Measurements from ENCODE around the gene KLF4.

The KLF4 gene

GRCh38 chr9:107447834-107448233 is 41.7 kb downstream of the KLF4 start:
- Histone ChIP-seq H3K27me3 (ENCODE audit: insufficient read depth, low read length, poor library complexity, severe bottlenecking) (no peaks in the 10 kb centered on the region), H3K9me2 (replicated peaks; ENCODE audit: low read depth, low read length) (no peaks in the 10 kb centered on the region), H3K4me3 (ENCODE audit: low read length, poor library complexity, severe bottlenecking) (no peak overlapping the region), H3K79me2 (ENCODE audit: insufficient read depth, low read length) (no peaks in the 10 kb centered on the region), H4K20me1 (ENCODE audit: insufficient read depth, low read length, poor library complexity, severe bottlenecking) (no peaks in the 10 kb centered on the region), H2AFZ (ENCODE audit: low read length) (no peak overlapping the region), H3K4me1 (ENCODE audit: insufficient read depth, low read length, poor library complexity, severe bottlenecking) (no peaks in the 10 kb centered on the region), H3K9me3 (ENCODE audit: insufficient read depth, low read depth, low read length) (no peaks in the 10 kb centered on the region), H3K4me2 (ENCODE audit: low read depth, low read length, poor library complexity, severe bottlenecking) (no peak overlapping the region), H3F3A (ENCODE audit: low read depth) (no peaks in the 10 kb centered on the region), H3K9ac (ENCODE audit: low read depth, low read length, poor library complexity, severe bottlenecking) (no peak overlapping the region), H3K36me3 (ENCODE audit: insufficient read depth, low read length) (no peaks in the 10 kb centered on the region)
- TF ChIP-seq EZH2phosphoT487 (IDR thresholded peaks at IDR 0.05; ENCODE audit: borderline replicate concordance) = no peak
- TF ChIP-seq, protein P1, sequence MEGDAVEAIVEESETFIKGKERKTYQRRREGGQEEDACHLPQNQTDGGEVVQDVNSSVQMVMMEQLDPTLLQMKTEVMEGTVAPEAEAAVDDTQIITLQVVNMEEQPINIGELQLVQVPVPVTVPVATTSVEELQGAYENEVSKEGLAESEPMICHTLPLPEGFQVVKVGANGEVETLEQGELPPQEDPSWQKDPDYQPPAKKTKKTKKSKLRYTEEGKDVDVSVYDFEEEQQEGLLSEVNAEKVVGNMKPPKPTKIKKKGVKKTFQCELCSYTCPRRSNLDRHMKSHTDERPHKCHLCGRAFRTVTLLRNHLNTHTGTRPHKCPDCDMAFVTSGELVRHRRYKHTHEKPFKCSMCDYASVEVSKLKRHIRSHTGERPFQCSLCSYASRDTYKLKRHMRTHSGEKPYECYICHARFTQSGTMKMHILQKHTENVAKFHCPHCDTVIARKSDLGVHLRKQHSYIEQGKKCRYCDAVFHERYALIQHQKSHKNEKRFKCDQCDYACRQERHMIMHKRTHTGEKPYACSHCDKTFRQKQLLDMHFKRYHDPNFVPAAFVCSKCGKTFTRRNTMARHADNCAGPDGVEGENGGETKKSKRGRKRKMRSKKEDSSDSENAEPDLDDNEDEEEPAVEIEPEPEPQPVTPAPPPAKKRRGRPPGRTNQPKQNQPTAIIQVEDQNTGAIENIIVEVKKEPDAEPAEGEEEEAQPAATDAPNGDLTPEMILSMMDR (conservative IDR thresholded peaks at IDR 0.05; ENCODE audit: low read length) = no peak

DNA sequence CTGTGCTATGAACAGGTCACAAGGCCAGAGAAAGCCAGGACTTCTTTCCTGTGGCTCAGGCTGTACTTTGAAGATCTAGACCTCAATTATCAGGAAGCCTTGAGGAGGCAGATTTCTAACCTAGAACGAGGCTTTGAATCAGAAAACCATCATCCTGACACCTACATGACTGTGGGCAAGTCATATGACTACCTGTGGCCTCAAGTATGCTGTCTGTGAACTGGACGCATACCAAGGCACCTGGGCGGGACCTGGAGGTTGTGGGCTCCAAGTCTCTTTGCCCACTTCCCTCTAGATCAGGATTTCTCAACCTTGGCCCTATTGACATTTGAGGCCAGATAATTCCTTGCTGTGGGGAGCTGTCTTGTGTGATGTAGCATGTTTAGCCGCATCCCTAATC is 42.5 kb downstream of the KLF4 start:
- Histone ChIP-seq H3K9me2 (replicated peaks; ENCODE audit: low read depth, low read length) (no peaks in the 10 kb centered on the region), H3K36me3 (ENCODE audit: insufficient read depth, low read length) (no peaks in the 10 kb centered on the region), H3K9ac (ENCODE audit: low read depth, low read length, poor library complexity, severe bottlenecking) (no peak overlapping the region), H3K9me3 (ENCODE audit: insufficient read depth, low read depth, low read length) (no peaks in the 10 kb centered on the region), H3K4me3 (ENCODE audit: low read length, poor library complexity, severe bottlenecking) (no peak overlapping the region), H3K27me3 (ENCODE audit: insufficient read depth, low read length, poor library complexity, severe bottlenecking) (no peaks in the 10 kb centered on the region), H3F3A (ENCODE audit: low read depth) (no peaks in the 10 kb centered on the region), H3K4me1 (ENCODE audit: insufficient read depth, low read length, poor library complexity, severe bottlenecking) (no peaks in the 10 kb centered on the region), H2AFZ (ENCODE audit: low read length) (no peak overlapping the region), H3K79me2 (ENCODE audit: insufficient read depth, low read length) (no peaks in the 10 kb centered on the region), H4K20me1 (ENCODE audit: insufficient read depth, low read length, poor library complexity, severe bottlenecking) (no peaks in the 10 kb centered on the region), H3K4me2 (ENCODE audit: low read depth, low read length, poor library complexity, severe bottlenecking) (no peak overlapping the region)
- TF ChIP-seq EZH2phosphoT487 (IDR thresholded peaks at IDR 0.05; ENCODE audit: borderline replicate concordance) = no peak
- TF ChIP-seq, protein P1 (conservative IDR thresholded peaks at IDR 0.05; ENCODE audit: low read length) = no peak

DNA sequence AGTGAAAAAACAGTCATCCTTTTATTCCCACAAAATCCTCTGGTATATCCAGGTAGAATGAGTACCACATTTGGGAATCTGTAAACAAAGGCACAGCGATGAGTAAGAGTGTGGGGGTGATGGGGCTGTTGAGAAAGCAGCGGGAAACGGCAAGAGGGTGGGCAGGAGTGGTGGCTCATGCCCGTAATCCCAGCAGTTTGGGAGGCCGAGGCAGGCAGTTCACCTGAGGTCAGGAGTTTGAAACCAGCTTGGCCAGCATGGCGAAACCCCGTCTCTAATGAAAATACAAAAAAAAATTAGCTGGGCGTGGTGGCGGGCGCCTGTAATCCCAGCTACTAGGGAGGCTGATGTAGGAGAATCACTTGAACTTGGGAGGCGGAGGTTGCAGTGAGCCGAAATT is 43.1 kb downstream of the KLF4 start:
- H3K79me2 ChIP-seq (ENCODE audit: insufficient read depth, low read length) = no peaks in the 10 kb centered on the region
- no peaks in the 10 kb centered on the region for H3K36me3 ChIP-seq (ENCODE audit: insufficient read depth, low read length)
- H3K4me2 ChIP-seq (ENCODE audit: low read depth, low read length, poor library complexity, severe bottlenecking) = no peak overlapping the region
- H3K4me3 ChIP-seq (ENCODE audit: low read length, poor library complexity, severe bottlenecking) = no peak overlapping the region
- H3K4me1 ChIP-seq (ENCODE audit: insufficient read depth, low read length, poor library complexity, severe bottlenecking) = no peaks in the 10 kb centered on the region
- no peaks in the 10 kb centered on the region for H3K9me2 ChIP-seq (replicated peaks; ENCODE audit: low read depth, low read length)
- no peaks in the 10 kb centered on the region for H3K9me3 ChIP-seq (ENCODE audit: insufficient read depth, low read depth, low read length)
- no peaks in the 10 kb centered on the region for H3F3A ChIP-seq (ENCODE audit: low read depth)
- H3K27me3 ChIP-seq (ENCODE audit: insufficient read depth, low read length, poor library complexity, severe bottlenecking) = no peaks in the 10 kb centered on the region
- H3K9ac ChIP-seq (ENCODE audit: low read depth, low read length, poor library complexity, severe bottlenecking) = no peak overlapping the region
- H4K20me1 ChIP-seq (ENCODE audit: insufficient read depth, low read length, poor library complexity, severe bottlenecking) = no peaks in the 10 kb centered on the region
- no peak overlapping the region for H2AFZ ChIP-seq (ENCODE audit: low read length)
- TF ChIP-seq EZH2phosphoT487 (IDR thresholded peaks at IDR 0.05; ENCODE audit: borderline replicate concordance) = no peak
- TF ChIP-seq, protein P1 (conservative IDR thresholded peaks at IDR 0.05; ENCODE audit: low read length) = no peak

Measured in Loucy (cell line).